Measurements from ENCODE around the gene SPECC1L. TPM values are rescaled to one million over a fixed set of nuclear protein-coding genes. Genes with fewer than 3 reads are reported as not detected.

The SPECC1L gene
- total and polyA plus RNA-seq, 9 donors, result 19.3 to 94.4 (median 66.3) TPM

DNA sequence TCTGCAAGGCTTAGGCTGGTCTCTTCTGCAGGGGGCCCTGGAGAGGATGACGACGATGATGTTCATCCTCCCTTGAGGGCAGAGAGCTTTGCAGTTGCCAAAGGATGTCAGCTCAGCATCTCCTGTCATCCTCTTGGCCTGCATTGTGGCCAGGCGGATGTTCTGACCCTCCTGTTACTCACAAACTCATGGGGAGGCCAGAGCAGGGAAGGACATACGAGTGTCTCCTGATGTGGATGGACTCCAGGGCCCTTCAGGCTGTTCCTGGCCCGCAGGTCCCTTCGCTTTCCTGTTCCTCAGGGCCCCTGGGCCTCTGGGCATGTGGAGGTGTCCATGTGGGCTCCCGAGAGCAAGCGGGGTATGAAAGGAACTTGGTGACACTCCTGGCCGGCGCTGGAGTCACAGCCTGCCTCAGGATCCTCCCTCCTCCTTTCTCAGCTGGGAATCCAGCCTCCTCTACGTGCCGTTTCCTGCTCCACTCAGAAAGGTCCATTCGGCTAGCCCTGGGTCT lies 165.3 kb downstream of the SPECC1L start:
- peaks cover 10% of the 10 kb centered on the region for H3K4me1 ChIP-seq (ENCODE audit: insufficient read depth)
- no peaks in the 10 kb centered on the region for H3K36me3 ChIP-seq
- no peak overlapping the region for H3K27ac ChIP-seq
- intact Hi-C loops (cut with DNase I), result loop anchor here in 1 of 4 donors (10.0 kb wide), 1 partner anchor 79 kb away; no protein-coding TSS in a partner anchor
- no peak overlapping the region for H3K4me3 ChIP-seq
- no peaks in the 10 kb centered on the region for H3K9me3 ChIP-seq
- TF ChIP-seq POLR2A (IDR thresholded peaks at IDR 0.05), result no peak
- TF ChIP-seq CTCF (IDR thresholded peaks at IDR 0.05), result no peak
- TF ChIP-seq EP300 (IDR thresholded peaks at IDR 0.05), result no peak
- no peak for DNase-seq
- WGBS, 3 donors, result 87 to 92% (median 89%) methylated on average over 13 of the region's 13 CpGs
- no peaks in the 10 kb centered on the region for H3K27me3 ChIP-seq

DNA sequence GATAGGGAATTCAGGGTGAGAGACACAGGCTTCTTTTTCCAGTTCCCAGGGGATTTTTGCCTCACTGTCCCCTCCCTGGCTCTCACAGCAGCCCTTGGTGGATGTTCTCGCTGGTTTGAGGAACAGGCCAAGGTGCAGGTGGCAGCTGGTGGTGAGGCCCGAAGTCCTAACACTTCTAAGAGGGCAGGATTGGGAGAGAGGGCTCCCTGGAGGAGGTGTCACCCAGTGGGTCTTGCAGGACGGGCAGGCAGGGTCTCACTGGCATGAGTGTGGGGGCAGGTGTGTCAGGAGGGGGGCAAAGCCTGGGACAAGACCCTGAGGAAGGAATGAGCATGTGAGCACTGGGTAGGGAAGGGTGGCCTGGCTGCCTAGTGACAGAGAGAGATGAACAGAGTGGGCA lies 165.9 kb downstream of the SPECC1L start:
- Histone ChIP-seq H3K36me3 (no peaks in the 10 kb centered on the region), H3K27me3 (no peaks in the 10 kb centered on the region), H3K4me3 (no peak overlapping the region), H3K27ac (no peak overlapping the region), H3K4me1 (ENCODE audit: insufficient read depth) (peaks cover 10% of the 10 kb centered on the region), H3K9me3 (no peaks in the 10 kb centered on the region)
- WGBS, 3 donors, result 89 to 100% (median 93%) methylated on average over 3 of the region's 3 CpGs
- TF ChIP-seq CTCF (IDR thresholded peaks at IDR 0.05) (no peak), EP300 (IDR thresholded peaks at IDR 0.05) (no peak), POLR2A (IDR thresholded peaks at IDR 0.05) (no peak)
- DNase-seq, result no peak
- intact Hi-C loops (cut with DNase I), result loop anchor here in 1 of 4 donors (10.0 kb wide), 1 partner anchor 78 kb away; no protein-coding TSS in a partner anchor

GRCh38 chr22:24437091-24437490 lies 166.5 kb downstream of the SPECC1L start:
- no peak for DNase-seq
- intact Hi-C loops (cut with DNase I), result loop anchor here in 1 of 4 donors (10.0 kb wide), 1 partner anchor 78 kb away; no protein-coding TSS in a partner anchor

GRCh38 chr22:24437741-24438328 lies 167.2 kb downstream of the SPECC1L start:
- peaks cover 5% of the 10 kb centered on the region for H3K4me1 ChIP-seq (ENCODE audit: insufficient read depth)
- 90 to 93% (median 92%) methylated on average over 5 of the region's 5 CpGs for WGBS, 3 donors
- H3K9me3 ChIP-seq, result no peaks in the 10 kb centered on the region
- TF ChIP-seq EP300 (IDR thresholded peaks at IDR 0.05) (no peak), POLR2A (IDR thresholded peaks at IDR 0.05) (no peak), CTCF (IDR thresholded peaks at IDR 0.05) (no peak)
- H3K27me3 ChIP-seq, result no peaks in the 10 kb centered on the region
- H3K36me3 ChIP-seq, result no peaks in the 10 kb centered on the region
- H3K4me3 ChIP-seq, result no peak overlapping the region
- intact Hi-C loops (cut with DNase I), result loop anchor here in 1 of 4 donors (10.0 kb wide), 1 partner anchor 77 kb away; no protein-coding TSS in a partner anchor
- DNase-seq, result no peak
- no peak overlapping the region for H3K27ac ChIP-seq

More at GRCh38 chr22:24437091-24437490, 166.5 kb downstream of the SPECC1L start:
- H3K4me1 ChIP-seq (ENCODE audit: insufficient read depth), result peaks cover 10% of the 10 kb centered on the region
- H3K27ac ChIP-seq, result no peak overlapping the region
- H3K27me3 ChIP-seq, result no peaks in the 10 kb centered on the region
- 89 to 95% (median 95%) methylated on average over 4 of the region's 4 CpGs for WGBS, 3 donors
- H3K4me3 ChIP-seq, result no peak overlapping the region
- H3K36me3 ChIP-seq, result no peaks in the 10 kb centered on the region
- H3K9me3 ChIP-seq, result no peaks in the 10 kb centered on the region
- TF ChIP-seq CTCF (IDR thresholded peaks at IDR 0.05), result no peak
- no peak for TF ChIP-seq EP300 (IDR thresholded peaks at IDR 0.05)
- no peak for TF ChIP-seq POLR2A (IDR thresholded peaks at IDR 0.05)
